ENCODE results near the gene BCDIN3D. TPM values are rescaled to one million over a fixed set of nuclear protein-coding genes. Genes with fewer than 3 reads are reported as not detected.

Gene BCDIN3D
- total RNA-seq, 1 experiment from 2014 or later, result 3.3 TPM

DNA sequence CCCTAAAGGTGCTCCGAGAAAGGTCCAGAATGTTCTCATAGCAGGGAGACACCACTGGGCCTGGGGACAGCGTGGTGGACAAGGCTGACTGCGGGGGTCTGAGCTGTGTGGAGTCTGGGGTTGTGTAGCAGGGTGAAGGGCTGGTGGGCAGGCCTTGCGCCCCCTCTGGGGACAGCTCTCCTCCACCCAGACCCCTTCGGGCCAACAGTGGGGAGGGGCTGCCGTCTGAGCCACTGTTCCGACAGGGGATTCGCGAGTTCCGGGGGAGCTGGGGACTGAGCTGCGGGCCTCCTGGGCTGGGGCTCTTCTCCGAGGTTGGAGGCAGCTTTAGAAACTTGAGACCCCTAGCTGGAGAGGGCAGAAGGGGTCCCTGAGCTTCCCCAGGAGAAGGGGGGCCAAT is 46.8 kb downstream of the BCDIN3D start:
- H3K36me3 Mint-ChIP-seq (ENCODE audit: insufficient read depth in 1 of 3, low read depth in 3 of 3), result peaks cover 9 to 31% (median 10%) of the 10 kb centered on the region in 3 experiments
- H3K4me3 Mint-ChIP-seq, result no peak overlapping the region
- H3K9ac ChIP-seq (ENCODE audit: extremely low read depth, insufficient read length, low read length), result no peak overlapping the region
- no peaks in the 10 kb centered on the region for H3K23me2 ChIP-seq (ENCODE audit: insufficient read length, low read depth, low read length, poor library complexity, severe bottlenecking)
- no peak overlapping the region for H2BK120ac ChIP-seq (ENCODE audit: low read depth, low read length, poor library complexity, severe bottlenecking)
- H2BK20ac ChIP-seq (ENCODE audit: low read depth, low read length, poor library complexity, severe bottlenecking), result no peak overlapping the region
- H3K18ac ChIP-seq (ENCODE audit: insufficient read length, low read depth, low read length), result no peak overlapping the region
- H2BK15ac ChIP-seq (ENCODE audit: low read depth, low read length), result no peak overlapping the region
- no peak overlapping the region for H3K27ac ChIP-seq (ENCODE audit: insufficient read length, low read depth, low read length)
- no CpG with 5 or more reads among the region's 12 CpGs for WGBS (ENCODE audit: extremely low coverage, insufficient read length, low lambda C conversion rate)
- no peaks in the 10 kb centered on the region for H3K79me1 ChIP-seq (ENCODE audit: insufficient read depth, low read depth, low read length, poor library complexity, severe bottlenecking)
- H3K9me3 Mint-ChIP-seq, result no peaks in the 10 kb centered on the region
- H3K56ac ChIP-seq (ENCODE audit: insufficient read length, low read depth, low read length), result no peak overlapping the region
- TF ChIP-seq, protein P1, sequence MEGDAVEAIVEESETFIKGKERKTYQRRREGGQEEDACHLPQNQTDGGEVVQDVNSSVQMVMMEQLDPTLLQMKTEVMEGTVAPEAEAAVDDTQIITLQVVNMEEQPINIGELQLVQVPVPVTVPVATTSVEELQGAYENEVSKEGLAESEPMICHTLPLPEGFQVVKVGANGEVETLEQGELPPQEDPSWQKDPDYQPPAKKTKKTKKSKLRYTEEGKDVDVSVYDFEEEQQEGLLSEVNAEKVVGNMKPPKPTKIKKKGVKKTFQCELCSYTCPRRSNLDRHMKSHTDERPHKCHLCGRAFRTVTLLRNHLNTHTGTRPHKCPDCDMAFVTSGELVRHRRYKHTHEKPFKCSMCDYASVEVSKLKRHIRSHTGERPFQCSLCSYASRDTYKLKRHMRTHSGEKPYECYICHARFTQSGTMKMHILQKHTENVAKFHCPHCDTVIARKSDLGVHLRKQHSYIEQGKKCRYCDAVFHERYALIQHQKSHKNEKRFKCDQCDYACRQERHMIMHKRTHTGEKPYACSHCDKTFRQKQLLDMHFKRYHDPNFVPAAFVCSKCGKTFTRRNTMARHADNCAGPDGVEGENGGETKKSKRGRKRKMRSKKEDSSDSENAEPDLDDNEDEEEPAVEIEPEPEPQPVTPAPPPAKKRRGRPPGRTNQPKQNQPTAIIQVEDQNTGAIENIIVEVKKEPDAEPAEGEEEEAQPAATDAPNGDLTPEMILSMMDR (conservative IDR thresholded peaks at IDR 0.05), result no peak
- H3K4me1 ChIP-seq (ENCODE audit: insufficient read depth, low read length), result no peaks in the 10 kb centered on the region; the same call in 1 of the 2 replicates
- H3K9me3 ChIP-seq (ENCODE audit: control insufficient read depth, low read depth, low read length), result no peaks in the 10 kb centered on the region
- H2AK5ac ChIP-seq (ENCODE audit: insufficient read length, low read length), result no peak overlapping the region
- no peak for DNase-seq
- H4K5ac ChIP-seq (ENCODE audit: insufficient read length, low read depth, low read length), result no peak overlapping the region
- no peak overlapping the region for H4K91ac ChIP-seq (ENCODE audit: insufficient read length, low read depth, low read length)
- no peaks in the 10 kb centered on the region for H4K20me1 ChIP-seq (ENCODE audit: control insufficient read depth, insufficient read depth, insufficient read length)
- no peak overlapping the region for H2BK12ac ChIP-seq (ENCODE audit: insufficient read length, low read depth, low read length)
- H3K4me1 Mint-ChIP-seq, result peaks cover 0 to 1% of the 10 kb centered on the region in 2 experiments; a peak in 1 of 4 replicates
- no peak overlapping the region for H3T11ph ChIP-seq (ENCODE audit: low read length)
- no peak overlapping the region for H2BK5ac ChIP-seq (ENCODE audit: insufficient read length, low read length)
- H3K27me3 ChIP-seq (ENCODE audit: insufficient read depth, low read length), result no peaks in the 10 kb centered on the region
- no peak overlapping the region for H3K14ac ChIP-seq (ENCODE audit: insufficient read depth, low read length)
- no peak overlapping the region for H3K4me2 ChIP-seq (ENCODE audit: insufficient read depth, insufficient read length, low read length)
- H3K4ac ChIP-seq (ENCODE audit: low read depth, low read length), result no peak overlapping the region
- H3K23ac ChIP-seq (ENCODE audit: insufficient read length, low read depth, low read length), result no peak overlapping the region
- H2AFZ ChIP-seq (ENCODE audit: low read length), result no peak overlapping the region
- no peaks in the 10 kb centered on the region for H3K27me3 Mint-ChIP-seq (ENCODE audit: low read depth)
- no peaks in the 10 kb centered on the region for H3K79me2 ChIP-seq (ENCODE audit: insufficient read depth, low read length)
- no peak overlapping the region for H4K8ac ChIP-seq (replicated peaks; ENCODE audit: insufficient read length, low read depth, low read length)
- no peak overlapping the region for H3K27ac Mint-ChIP-seq
